HepG2 (cell line): ENCODE measurements around the gene F12. TPM values are rescaled to one million over a fixed set of nuclear protein-coding genes. Genes with fewer than 3 reads are reported as not detected.
A peak's percentile ranks its signal among the peaks of the same experiment; 100 is the strongest.

Experiments used
- CCAR2 ChIP-seq: fragments of 200-400 bp; formaldehyde crosslinking; optimal IDR thresholded peaks from 2 replicates; pipeline ENCODE3; 2018; ENCODE audit warnings: low read depth, mild to moderate bottlenecking, low read length, moderate library complexity
- DNMT1 ChIP-seq: sonication (generic); formaldehyde crosslinking; IDR thresholded peaks from 2 replicates; pipeline ENCODE4 v1.5.1; 2020; ENCODE audit warnings: mild to moderate bottlenecking, missing genetic modification reagents
- EED ChIP-seq: sonication (generic); formaldehyde crosslinking; IDR thresholded peaks from 2 replicates; pipeline ENCODE4 v1.5.0; 2020; ENCODE audit warnings: mild to moderate bottlenecking, missing genetic modification reagents
- ERF ChIP-seq: IDR thresholded peaks from 2 replicates; pipeline ENCODE4 v1.6.1; 2018; ENCODE audit warnings: missing biosample characterization, missing genetic modification reagents
- MTF1 ChIP-seq: sonication (generic); formaldehyde crosslinking; IDR thresholded peaks from 2 replicates; pipeline ENCODE4 v1.5.0; 2020; ENCODE audit warnings: missing genetic modification reagents
- NCOA5 ChIP-seq: sonication (generic); formaldehyde crosslinking; IDR thresholded peaks from 2 replicates; pipeline ENCODE4 v1.4.0; 2020; ENCODE audit warnings: missing genetic modification reagents
- SALL1 ChIP-seq: sonication (generic); formaldehyde crosslinking; IDR thresholded peaks from 2 replicates; pipeline ENCODE4 v1.8.0; 2022; ENCODE audit warnings: mild to moderate bottlenecking, missing genetic modification reagents
- SPEN ChIP-seq: sonication (generic); formaldehyde crosslinking; IDR thresholded peaks from 2 replicates; pipeline ENCODE4 v1.5.1; 2020; ENCODE audit warnings: low read depth, mild to moderate bottlenecking, missing genetic modification reagents
- SSRP1 ChIP-seq: IDR thresholded peaks from 2 replicates; pipeline ENCODE4 v1.6.1; 2016; ENCODE audit warnings: control low read depth
- U2AF2 ChIP-seq: fragments of 200-400 bp; formaldehyde crosslinking; IDR thresholded peaks from 2 replicates; pipeline ENCODE4 v1.6.1; 2017; ENCODE audit warnings: low read depth, mild to moderate bottlenecking, low read length
- ZBTB3 ChIP-seq: sonication (generic); formaldehyde crosslinking; IDR thresholded peaks from 2 replicates; pipeline ENCODE4 v1.4.0; 2020; ENCODE audit warnings: low read depth, mild to moderate bottlenecking, moderate library complexity, missing genetic modification reagents, borderline replicate concordance
- ZNF879 ChIP-seq: sonication (generic); formaldehyde crosslinking; IDR thresholded peaks from 2 replicates; pipeline ENCODE4 v1.8.1; 2023; ENCODE audit warnings: missing genetic modification reagents
- polyA plus RNA-seq, 8 experiments: library from polyadenylated mRNA; depleted of rRNA in 3 of 8; stranded (reverse) in 7 of 8; unstranded in 1 of 8; fragments of >200 nt; fragmentation: Illumina TruSeq in 4 of 8; extraction: Trizol in 4 of 8; gene quantifications; 2 replicates each; pipeline versions ENCODE4 v1.2.1 to v1.2.3, GENCODE V29; 2011 to 2016; ENCODE audit warnings: low read depth in 4 of 8, missing spikeins in 1 of 8, mixed read lengths in 1 of 8; ENCODE audit not compliant: insufficient read depth in 1 of 8
- total RNA-seq, 5 experiments: library from RNA; depleted of rRNA; stranded (reverse); fragments of >200 nt; fragmentation: Illumina TruSeq; extraction: Trizol; gene quantifications; 2 replicates each; pipeline ENCODE4 v1.2.3, GENCODE V29; 2016; ENCODE audit warnings: low read depth in 1 of 5
- TF ChIP-seq, protein P1 (sequence below): IDR thresholded peaks from 2 replicates; pipeline ENCODE4 v1.6.1; 2012; ENCODE audit warnings: low read length, improper control_type of control experiment
- TF ChIP-seq, protein P2 (sequence below), 2 experiments: fragments of 450-650 bp in 1 of 2; sonication (generic) in 1 of 2; formaldehyde crosslinking in 1 of 2; IDR thresholded peaks; 2 replicates each; pipeline versions ENCODE4 v1.6.1 to v1.8.0; 2016 to 2022; ENCODE audit warnings: antibody characterized with exemption in 1 of 2, mild to moderate bottlenecking in 1 of 2, missing genetic modification reagents in 1 of 2
- TF ChIP-seq, protein P3 (sequence below): IDR thresholded peaks from 2 replicates; pipeline ENCODE4 v1.6.1; 2018; ENCODE audit warnings: missing genetic modification reagents, mild to moderate bottlenecking, missing compliant biosample characterization

Gene F12
- total and polyA plus RNA-seq, 2 of the 13 experiments (the other 11 are each of a cell fraction or from before 2014, with no cell fraction given): 2.5 to 3.0 TPM

DNA sequence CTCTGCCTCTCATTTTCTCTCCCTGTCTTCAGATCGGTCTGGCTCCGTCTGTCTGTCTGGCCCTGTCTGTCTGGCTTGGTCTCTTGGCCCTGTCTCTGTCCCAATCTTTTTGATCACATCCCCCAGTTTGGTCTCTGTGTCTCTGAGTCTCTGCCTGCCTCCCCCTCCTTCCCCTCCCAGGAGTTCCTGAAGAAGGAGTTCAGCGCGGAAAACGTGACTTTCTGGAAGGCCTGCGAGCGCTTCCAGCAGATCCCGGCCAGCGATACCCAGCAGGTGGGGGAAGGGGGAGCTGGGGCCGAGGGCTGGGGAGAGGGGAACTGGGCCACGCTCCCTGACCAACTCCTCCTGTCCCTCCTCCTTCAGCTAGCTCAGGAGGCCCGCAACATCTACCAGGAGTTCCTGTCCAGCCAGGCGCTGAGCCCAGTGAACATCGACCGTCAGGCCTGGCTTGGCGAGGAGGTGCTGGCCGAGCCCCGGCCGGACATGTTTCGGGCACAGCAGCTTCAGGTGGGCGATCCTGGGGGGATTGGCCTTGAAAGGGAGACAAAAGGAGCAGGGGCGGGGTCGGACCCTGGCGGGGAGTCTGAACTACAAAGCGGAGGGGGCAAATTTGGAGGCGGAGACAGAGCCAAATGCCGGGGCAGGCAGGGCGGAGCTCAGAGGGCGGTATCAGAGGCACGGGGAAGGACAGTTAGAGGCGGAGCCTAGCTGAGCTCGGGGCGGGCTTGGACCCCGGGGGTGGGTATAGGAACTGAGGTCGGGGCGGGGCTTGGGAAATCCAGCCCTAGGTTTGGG lies 42.6 kb downstream of the F12 start (continued):
- TF ChIP-seq, protein P1, sequence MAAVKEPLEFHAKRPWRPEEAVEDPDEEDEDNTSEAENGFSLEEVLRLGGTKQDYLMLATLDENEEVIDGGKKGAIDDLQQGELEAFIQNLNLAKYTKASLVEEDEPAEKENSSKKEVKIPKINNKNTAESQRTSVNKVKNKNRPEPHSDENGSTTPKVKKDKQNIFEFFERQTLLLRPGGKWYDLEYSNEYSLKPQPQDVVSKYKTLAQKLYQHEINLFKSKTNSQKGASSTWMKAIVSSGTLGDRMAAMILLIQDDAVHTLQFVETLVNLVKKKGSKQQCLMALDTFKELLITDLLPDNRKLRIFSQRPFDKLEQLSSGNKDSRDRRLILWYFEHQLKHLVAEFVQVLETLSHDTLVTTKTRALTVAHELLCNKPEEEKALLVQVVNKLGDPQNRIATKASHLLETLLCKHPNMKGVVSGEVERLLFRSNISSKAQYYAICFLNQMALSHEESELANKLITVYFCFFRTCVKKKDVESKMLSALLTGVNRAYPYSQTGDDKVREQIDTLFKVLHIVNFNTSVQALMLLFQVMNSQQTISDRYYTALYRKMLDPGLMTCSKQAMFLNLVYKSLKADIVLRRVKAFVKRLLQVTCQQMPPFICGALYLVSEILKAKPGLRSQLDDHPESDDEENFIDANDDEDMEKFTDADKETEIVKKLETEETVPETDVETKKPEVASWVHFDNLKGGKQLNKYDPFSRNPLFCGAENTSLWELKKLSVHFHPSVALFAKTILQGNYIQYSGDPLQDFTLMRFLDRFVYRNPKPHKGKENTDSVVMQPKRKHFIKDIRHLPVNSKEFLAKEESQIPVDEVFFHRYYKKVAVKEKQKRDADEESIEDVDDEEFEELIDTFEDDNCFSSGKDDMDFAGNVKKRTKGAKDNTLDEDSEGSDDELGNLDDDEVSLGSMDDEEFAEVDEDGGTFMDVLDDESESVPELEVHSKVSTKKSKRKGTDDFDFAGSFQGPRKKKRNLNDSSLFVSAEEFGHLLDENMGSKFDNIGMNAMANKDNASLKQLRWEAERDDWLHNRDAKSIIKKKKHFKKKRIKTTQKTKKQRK: no peak
- TF ChIP-seq MTF1 (CRISPR knock-in tag): no peak
- TF ChIP-seq ERF (CRISPR knock-in tag): peak; percentile 70; the same call in 1 of the 2 replicates
- no peak for TF ChIP-seq CCAR2
- TF ChIP-seq EED: no peak
- TF ChIP-seq DNMT1: no peak
- peak; percentile 65 for TF ChIP-seq SALL1 (CRISPR knock-in tag)
- no peak for TF ChIP-seq SSRP1 (CRISPR knock-in tag)
- TF ChIP-seq U2AF2: no peak
- TF ChIP-seq, protein P2, sequence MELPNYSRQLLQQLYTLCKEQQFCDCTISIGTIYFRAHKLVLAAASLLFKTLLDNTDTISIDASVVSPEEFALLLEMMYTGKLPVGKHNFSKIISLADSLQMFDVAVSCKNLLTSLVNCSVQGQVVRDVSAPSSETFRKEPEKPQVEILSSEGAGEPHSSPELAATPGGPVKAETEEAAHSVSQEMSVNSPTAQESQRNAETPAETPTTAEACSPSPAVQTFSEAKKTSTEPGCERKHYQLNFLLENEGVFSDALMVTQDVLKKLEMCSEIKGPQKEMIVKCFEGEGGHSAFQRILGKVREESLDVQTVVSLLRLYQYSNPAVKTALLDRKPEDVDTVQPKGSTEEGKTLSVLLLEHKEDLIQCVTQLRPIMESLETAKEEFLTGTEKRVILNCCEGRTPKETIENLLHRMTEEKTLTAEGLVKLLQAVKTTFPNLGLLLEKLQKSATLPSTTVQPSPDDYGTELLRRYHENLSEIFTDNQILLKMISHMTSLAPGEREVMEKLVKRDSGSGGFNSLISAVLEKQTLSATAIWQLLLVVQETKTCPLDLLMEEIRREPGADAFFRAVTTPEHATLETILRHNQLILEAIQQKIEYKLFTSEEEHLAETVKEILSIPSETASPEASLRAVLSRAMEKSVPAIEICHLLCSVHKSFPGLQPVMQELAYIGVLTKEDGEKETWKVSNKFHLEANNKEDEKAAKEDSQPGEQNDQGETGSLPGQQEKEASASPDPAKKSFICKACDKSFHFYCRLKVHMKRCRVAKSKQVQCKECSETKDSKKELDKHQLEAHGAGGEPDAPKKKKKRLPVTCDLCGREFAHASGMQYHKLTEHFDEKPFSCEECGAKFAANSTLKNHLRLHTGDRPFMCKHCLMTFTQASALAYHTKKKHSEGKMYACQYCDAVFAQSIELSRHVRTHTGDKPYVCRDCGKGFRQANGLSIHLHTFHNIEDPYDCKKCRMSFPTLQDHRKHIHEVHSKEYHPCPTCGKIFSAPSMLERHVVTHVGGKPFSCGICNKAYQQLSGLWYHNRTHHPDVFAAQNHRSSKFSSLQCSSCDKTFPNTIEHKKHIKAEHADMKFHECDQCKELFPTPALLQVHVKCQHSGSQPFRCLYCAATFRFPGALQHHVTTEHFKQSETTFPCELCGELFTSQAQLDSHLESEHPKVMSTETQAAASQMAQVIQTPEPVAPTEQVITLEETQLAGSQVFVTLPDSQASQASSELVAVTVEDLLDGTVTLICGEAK (IDR thresholded peaks at IDR 0.05): no peak
- TF ChIP-seq, protein P2 (CRISPR knock-in tag; IDR thresholded peaks at IDR 0.05): no peak
- no peak for TF ChIP-seq NCOA5
- TF ChIP-seq ZBTB3 (CRISPR knock-in tag): no peak
- no peak for TF ChIP-seq ZNF879 (CRISPR knock-in tag)
- peak; percentile 50; the same call in 1 of the 2 replicates for TF ChIP-seq SPEN (CRISPR knock-in tag)
- TF ChIP-seq, protein P3, sequence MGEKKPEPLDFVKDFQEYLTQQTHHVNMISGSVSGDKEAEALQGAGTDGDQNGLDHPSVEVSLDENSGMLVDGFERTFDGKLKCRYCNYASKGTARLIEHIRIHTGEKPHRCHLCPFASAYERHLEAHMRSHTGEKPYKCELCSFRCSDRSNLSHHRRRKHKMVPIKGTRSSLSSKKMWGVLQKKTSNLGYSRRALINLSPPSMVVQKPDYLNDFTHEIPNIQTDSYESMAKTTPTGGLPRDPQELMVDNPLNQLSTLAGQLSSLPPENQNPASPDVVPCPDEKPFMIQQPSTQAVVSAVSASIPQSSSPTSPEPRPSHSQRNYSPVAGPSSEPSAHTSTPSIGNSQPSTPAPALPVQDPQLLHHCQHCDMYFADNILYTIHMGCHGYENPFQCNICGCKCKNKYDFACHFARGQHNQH (CRISPR knock-in tag): peak; percentile 33; the same call in 1 of the 2 replicates
